Astrocyte (in vitro differentiated cells and primary cell): Measurements from ENCODE around the gene MXD3. TPM values are rescaled to one million over a fixed set of nuclear protein-coding genes. Genes with fewer than 3 reads are reported as not detected.

ENCODE experiments used
- DNase-seq: peaks from one replicate; pipeline ENCODE4 v3.0.0-alpha.2; 2010; ENCODE audit warnings: low read depth
- FAIRE-seq: peaks from 2 replicates; lab custom pipeline; 2011; peaks lifted over from hg19 to GRCh38; lab: Jason Lieb, UNC
- H2AFZ ChIP-seq: 2 replicates; pipeline ENCODE4 v1.6.0; 2012; ENCODE audit warnings: low read depth, low read length, inconsistent platforms
- H3K27ac ChIP-seq: 2 replicates; pipeline ENCODE4 v1.5.1; 2011; ENCODE audit warnings: low read depth, low read length, inconsistent platforms
- H3K27me3 ChIP-seq: 2 replicates; pipeline ENCODE4 v1.6.0; 2011; ENCODE audit warnings: low read length, inconsistent platforms; ENCODE audit not compliant: insufficient read depth
- H3K36me3 ChIP-seq: 2 replicates; pipeline ENCODE4 v1.5.1; 2011; ENCODE audit warnings: low read length, inconsistent platforms; ENCODE audit not compliant: insufficient read depth
- H3K4me1 ChIP-seq: 2 replicates; pipeline ENCODE4 v1.5.1; 2011; ENCODE audit warnings: low read length, inconsistent platforms; ENCODE audit not compliant: insufficient read depth
- H3K4me2 ChIP-seq: 2 replicates; pipeline ENCODE4 v1.6.0; 2012; ENCODE audit warnings: low read length, inconsistent platforms
- H3K4me3 ChIP-seq: 2 replicates; pipeline ENCODE4 v1.5.1; 2011; ENCODE audit warnings: low read depth, mild to moderate bottlenecking, low read length, inconsistent platforms; ENCODE audit not compliant: insufficient read depth
- H3K79me2 ChIP-seq: 2 replicates; pipeline ENCODE4 v1.6.0; 2012; ENCODE audit warnings: mild to moderate bottlenecking, low read length, inconsistent platforms; ENCODE audit not compliant: insufficient read depth
- H3K9ac ChIP-seq: 2 replicates; pipeline ENCODE4 v1.6.0; 2012; ENCODE audit warnings: mild to moderate bottlenecking, low read length, inconsistent platforms
- H3K9me3 ChIP-seq: 2 replicates; pipeline ENCODE4 v1.5.1; 2012; ENCODE audit warnings: low read depth, mild to moderate bottlenecking, low read length, inconsistent platforms; ENCODE audit not compliant: insufficient read depth
- H4K20me1 ChIP-seq: 2 replicates; pipeline ENCODE4 v1.6.0; 2012; ENCODE audit warnings: low read length, inconsistent platforms; ENCODE audit not compliant: insufficient read depth
- H3K27ac Mint-ChIP-seq: one replicate; pipeline ENCODE4 v1.8.0; 2021; ENCODE audit warnings: mild to moderate bottlenecking, mixed read lengths; ENCODE audit not compliant: unreplicated experiment
- H3K27me3 Mint-ChIP-seq: one replicate; pipeline ENCODE4 v1.8.0; 2021; ENCODE audit warnings: low read depth, mixed read lengths; ENCODE audit not compliant: unreplicated experiment
- H3K36me3 Mint-ChIP-seq: one replicate; pipeline ENCODE4 v1.8.0; 2021; ENCODE audit warnings: low read depth, mixed read lengths; ENCODE audit not compliant: unreplicated experiment
- H3K4me1 Mint-ChIP-seq: one replicate; pipeline ENCODE4 v1.8.0; 2021; ENCODE audit warnings: low read depth, mixed read lengths; ENCODE audit not compliant: unreplicated experiment
- H3K4me3 Mint-ChIP-seq: one replicate; pipeline ENCODE4 v1.8.0; 2021; ENCODE audit warnings: mild to moderate bottlenecking, moderate library complexity, mixed read lengths; ENCODE audit not compliant: unreplicated experiment
- H3K9me3 Mint-ChIP-seq: one replicate; pipeline ENCODE4 v1.8.0; 2021; ENCODE audit warnings: mild to moderate bottlenecking, mixed read lengths; ENCODE audit not compliant: unreplicated experiment
- CTCF ChIP-seq: IDR thresholded peaks from 2 replicates; pipeline ENCODE4 v1.5.1; 2011; ENCODE audit warnings: low read depth, mild to moderate bottlenecking, inconsistent platforms, low read length, moderate library complexity; ENCODE audit not compliant: insufficient read depth
- EZH2 ChIP-seq: IDR thresholded peaks from 2 replicates; pipeline ENCODE4 v1.6.1; 2012; ENCODE audit warnings: mild to moderate bottlenecking, low read length, inconsistent platforms; ENCODE audit not compliant: insufficient read depth
- total RNA-seq: library from RNA; stranded (reverse); gene quantifications from 2 replicates; pipeline ENCODE4 v1.2.1, GENCODE V29; 2021

MXD3 gene
- total RNA-seq, 1 donor from 2014 or later: 2.8 TPM

- Mint-ChIP-seq H3K27me3 (no peaks in the 10 kb centered on the region), H3K4me1 (peaks cover 15% of the 10 kb centered on the region), H3K36me3 (no peaks in the 10 kb centered on the region), H3K9me3 (no peaks in the 10 kb centered on the region), H3K27ac (no peak overlapping the region), H3K4me3 (no peak overlapping the region)
- Histone ChIP-seq H3K79me2 (peaks cover 79% of the 10 kb centered on the region), H3K27me3 (no peaks in the 10 kb centered on the region), H3K36me3 (peaks cover 24% of the 10 kb centered on the region), H3K4me1 (peaks cover 18% of the 10 kb centered on the region), H3K9ac (no peak overlapping the region), H4K20me1 (peaks cover 58% of the 10 kb centered on the region), H3K9me3 (no peaks in the 10 kb centered on the region), H2AFZ (no peak overlapping the region), H3K4me3 (no peak overlapping the region), H3K4me2 (no peak overlapping the region), H3K27ac (no peak overlapping the region)
- no peak for DNase-seq
- TF ChIP-seq CTCF (no peak), EZH2 (no peak)
- FAIRE-seq: no peak
Measured at GRCh38 chr5:177347699-177348098, 36.0 kb upstream of the MXD3 start.

GRCh38 chr5:177346820-177347219 is 35.1 kb upstream of the MXD3 start:
- peaks cover 24% of the 10 kb centered on the region for H3K36me3 ChIP-seq
- no peak overlapping the region for H3K27ac ChIP-seq
- peaks cover 14% of the 10 kb centered on the region for H3K4me1 ChIP-seq
- Mint-ChIP-seq H3K4me3 (no peak overlapping the region), H3K36me3 (no peaks in the 10 kb centered on the region), H3K9me3 (no peaks in the 10 kb centered on the region), H3K4me1 (peaks cover 15% of the 10 kb centered on the region), H3K27ac (no peak overlapping the region), H3K27me3 (no peaks in the 10 kb centered on the region)
- H2AFZ ChIP-seq: no peak overlapping the region
- H3K9ac ChIP-seq: no peak overlapping the region
- no peaks in the 10 kb centered on the region for H3K27me3 ChIP-seq
- DNase-seq (no peak), FAIRE-seq (no peak)
- no peak overlapping the region for H3K4me2 ChIP-seq
- TF ChIP-seq CTCF (no peak), EZH2 (no peak)
- no peaks in the 10 kb centered on the region for H3K9me3 ChIP-seq
- H4K20me1 ChIP-seq: peaks cover 62% of the 10 kb centered on the region
- no peak overlapping the region for H3K4me3 ChIP-seq
- H3K79me2 ChIP-seq: peaks cover 88% of the 10 kb centered on the region

GRCh38 chr5:177344891-177345290 is 33.2 kb upstream of the MXD3 start:
- Mint-ChIP-seq H3K4me1 (peaks cover 7% of the 10 kb centered on the region), H3K36me3 (peaks cover 6% of the 10 kb centered on the region), H3K27me3 (no peaks in the 10 kb centered on the region), H3K27ac (no peak overlapping the region), H3K9me3 (no peaks in the 10 kb centered on the region), H3K4me3 (no peak overlapping the region)
- Histone ChIP-seq H3K27me3 (no peaks in the 10 kb centered on the region), H3K9ac (no peak overlapping the region), H4K20me1 (peaks cover 59% of the 10 kb centered on the region), H3K4me3 (no peak overlapping the region), H2AFZ (no peak overlapping the region), H3K4me1 (peaks cover 4% of the 10 kb centered on the region), H3K4me2 (no peak overlapping the region), H3K79me2 (peaks cover 85% of the 10 kb centered on the region), H3K9me3 (no peaks in the 10 kb centered on the region), H3K27ac (no peak overlapping the region), H3K36me3 (peaks cover 24% of the 10 kb centered on the region)
- FAIRE-seq: no peak
- no peak for DNase-seq
- TF ChIP-seq EZH2 (no peak), CTCF (no peak)
